ENCODE data around the gene SNUPN.

GRCh38 chr15:75666823-75667501 is 41.4 kb upstream of the SNUPN start:
- TF ChIP-seq, protein P1, sequence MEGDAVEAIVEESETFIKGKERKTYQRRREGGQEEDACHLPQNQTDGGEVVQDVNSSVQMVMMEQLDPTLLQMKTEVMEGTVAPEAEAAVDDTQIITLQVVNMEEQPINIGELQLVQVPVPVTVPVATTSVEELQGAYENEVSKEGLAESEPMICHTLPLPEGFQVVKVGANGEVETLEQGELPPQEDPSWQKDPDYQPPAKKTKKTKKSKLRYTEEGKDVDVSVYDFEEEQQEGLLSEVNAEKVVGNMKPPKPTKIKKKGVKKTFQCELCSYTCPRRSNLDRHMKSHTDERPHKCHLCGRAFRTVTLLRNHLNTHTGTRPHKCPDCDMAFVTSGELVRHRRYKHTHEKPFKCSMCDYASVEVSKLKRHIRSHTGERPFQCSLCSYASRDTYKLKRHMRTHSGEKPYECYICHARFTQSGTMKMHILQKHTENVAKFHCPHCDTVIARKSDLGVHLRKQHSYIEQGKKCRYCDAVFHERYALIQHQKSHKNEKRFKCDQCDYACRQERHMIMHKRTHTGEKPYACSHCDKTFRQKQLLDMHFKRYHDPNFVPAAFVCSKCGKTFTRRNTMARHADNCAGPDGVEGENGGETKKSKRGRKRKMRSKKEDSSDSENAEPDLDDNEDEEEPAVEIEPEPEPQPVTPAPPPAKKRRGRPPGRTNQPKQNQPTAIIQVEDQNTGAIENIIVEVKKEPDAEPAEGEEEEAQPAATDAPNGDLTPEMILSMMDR (IDR thresholded peaks at IDR 0.05; ENCODE audit: low read length) = no peak
- TF ChIP-seq EZH2 (IDR thresholded peaks at IDR 0.05; ENCODE audit: borderline replicate concordance, low read length) = no peak
